Stomach (tissue), 9 donors: ENCODE data around the gene SLC9B2. TPM values are rescaled to one million over a fixed set of nuclear protein-coding genes. Genes with fewer than 3 reads are reported as not detected.

Source experiments
- DNase-seq, 2 donors: peaks; one replicate each; pipeline versions ENCODE4 v3.0.0 to v3.0.0-alpha.2; 2013 to 2019
- H3K27ac ChIP-seq, 5 donors: fragments of 200-600 bp in 4 of 5; sonication (generic) in 4 of 5; one replicate each; pipeline ENCODE4 v1.5.1; 2013 to 2019; ENCODE audit warnings: mild to moderate bottlenecking in 1 of 5, moderate library complexity in 1 of 5
- H3K27me3 ChIP-seq, 3 donors: fragments of 200-600 bp; sonication (generic); one replicate each; pipeline ENCODE4 v1.5.1; 2017 to 2019; ENCODE audit warnings: mixed run types in 1 of 3
- H3K36me3 ChIP-seq, 4 donors: fragments of 200-600 bp; sonication (generic); 1 replicate in 3 of 4; 2 replicates in 1 of 4; pipeline ENCODE4 v1.5.1; 2016 to 2019
- H3K4me1 ChIP-seq, 4 donors: fragments of 200-600 bp; sonication (generic); one replicate each; pipeline ENCODE4 v1.5.1; 2016 to 2019
- H3K4me3 ChIP-seq, 4 donors: fragments of 200-600 bp; sonication (generic) in 3 of 4; one replicate each; pipeline ENCODE4 v1.5.1; 2016 to 2019; ENCODE audit warnings: mild to moderate bottlenecking in 1 of 4
- H3K9me3 ChIP-seq, 4 donors: fragments of 200-600 bp; sonication (generic); one replicate each; pipeline ENCODE4 v1.5.1; 2016 to 2019
- EP300 ChIP-seq: sonication (generic); formaldehyde crosslinking; IDR thresholded peaks from one replicate; pipeline ENCODE4 v1.6.1; 2017; ENCODE audit warnings: antibody characterized with exemption
- POLR2A ChIP-seq, 4 donors: fragments of 450-650 bp; IDR thresholded peaks; one replicate each; pipeline ENCODE4 v1.6.1; 2016; ENCODE audit warnings: antibody characterized with exemption in 4 of 4, control low read depth in 2 of 4, mild to moderate bottlenecking in 1 of 4, moderate library complexity in 1 of 4
- POLR2AphosphoS5 ChIP-seq, 3 donors: sonication (generic); formaldehyde crosslinking; IDR thresholded peaks; one replicate each; pipeline ENCODE4 v1.6.1; 2016; ENCODE audit warnings: antibody characterized with exemption in 3 of 3
- WGBS, 5 donors: extraction: QIAGEN DNeasy Blood & Tissue Kit in 3 of 5; methylation state at CpG; one replicate each; pipeline versions ENCODE4 v1.1.5 to v1.1.7; 2013 to 2018; 5-methylcytosine and 5-hydroxymethylcytosine counted together
- intact Hi-C: fragments of 100-400 bp; cut with DNase I; formaldehyde crosslinking; loops from one replicate; pipeline ENCODE4 v1.15.1; 2023; ENCODE audit warnings: low total_unique reads
- polyA plus RNA-seq, 3 donors: library from polyadenylated mRNA; stranded (reverse); fragments of 200-250 nt; gene quantifications; one replicate each; pipeline ENCODE4 v1.2.3, GENCODE V29; 2013
- total RNA-seq, 5 donors: library from RNA; depleted of rRNA; stranded (reverse); fragments of >200 nt; gene quantifications; one replicate each; pipeline versions ENCODE4 v1.1.0 to v1.2.3, GENCODE V29; 2014 to 2016
- TF ChIP-seq, protein P1 (sequence below), 7 experiments: fragments of 450-650 bp in 4 of 7; fragments of 200-600 bp in 3 of 7; sonication (generic) in 3 of 7; IDR thresholded peaks; one replicate each; pipeline ENCODE4 v1.5.1; 2016 to 2019; ENCODE audit warnings: antibody characterized with exemption in 7 of 7, control low read depth in 2 of 7, mild to moderate bottlenecking in 1 of 7
- donor health status: healthy with polysubstance abuse.
- donor health status: Bipolar disorder and iron deficiency.
- donor health status: healthy.

SLC9B2 gene
- total and polyA plus RNA-seq, 8 donors: 1.7 to 26.3 (median 10.1) TPM

DNA sequence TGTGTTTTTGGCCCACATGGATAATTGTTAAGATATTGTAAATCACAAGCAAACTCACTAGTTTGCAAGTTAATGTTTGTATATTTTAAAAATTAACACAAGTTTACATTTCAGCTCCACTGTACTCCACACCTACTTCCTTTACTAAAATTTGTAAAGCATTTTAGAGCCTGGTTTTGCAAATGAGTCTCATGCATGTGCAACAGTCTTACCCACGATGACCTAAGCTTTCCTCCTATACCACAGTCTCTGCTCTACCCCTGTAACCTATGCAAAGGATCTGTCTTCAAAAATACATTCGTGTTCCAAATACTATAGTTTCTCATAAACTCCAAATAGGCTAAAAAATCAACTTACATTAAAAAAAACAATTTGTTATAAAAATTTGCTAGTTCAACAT, 12.9 kb upstream of the SLC9B2 start:
- no peak overlapping the region for H3K4me3 ChIP-seq
- H3K9me3 ChIP-seq: no peaks in the 10 kb centered on the region
- TF ChIP-seq EP300 (no peak), POLR2A (IDR thresholded peaks at IDR 0.05) (no peak), POLR2AphosphoS5 (IDR thresholded peaks at IDR 0.05) (no peak)
- TF ChIP-seq, protein P1, sequence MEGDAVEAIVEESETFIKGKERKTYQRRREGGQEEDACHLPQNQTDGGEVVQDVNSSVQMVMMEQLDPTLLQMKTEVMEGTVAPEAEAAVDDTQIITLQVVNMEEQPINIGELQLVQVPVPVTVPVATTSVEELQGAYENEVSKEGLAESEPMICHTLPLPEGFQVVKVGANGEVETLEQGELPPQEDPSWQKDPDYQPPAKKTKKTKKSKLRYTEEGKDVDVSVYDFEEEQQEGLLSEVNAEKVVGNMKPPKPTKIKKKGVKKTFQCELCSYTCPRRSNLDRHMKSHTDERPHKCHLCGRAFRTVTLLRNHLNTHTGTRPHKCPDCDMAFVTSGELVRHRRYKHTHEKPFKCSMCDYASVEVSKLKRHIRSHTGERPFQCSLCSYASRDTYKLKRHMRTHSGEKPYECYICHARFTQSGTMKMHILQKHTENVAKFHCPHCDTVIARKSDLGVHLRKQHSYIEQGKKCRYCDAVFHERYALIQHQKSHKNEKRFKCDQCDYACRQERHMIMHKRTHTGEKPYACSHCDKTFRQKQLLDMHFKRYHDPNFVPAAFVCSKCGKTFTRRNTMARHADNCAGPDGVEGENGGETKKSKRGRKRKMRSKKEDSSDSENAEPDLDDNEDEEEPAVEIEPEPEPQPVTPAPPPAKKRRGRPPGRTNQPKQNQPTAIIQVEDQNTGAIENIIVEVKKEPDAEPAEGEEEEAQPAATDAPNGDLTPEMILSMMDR (IDR thresholded peaks at IDR 0.05): no peak
- DNase-seq: no peak
- no peak overlapping the region for H3K27ac ChIP-seq
- intact Hi-C loops: no loop called here
- H3K36me3 ChIP-seq: peaks cover 21 to 86% (median 76%) of the 10 kb centered on the region in 4 donors
- 75 to 93% (median 89%) methylated on average over 2 of the region's 2 CpGs for WGBS, 5 donors
- H3K4me1 ChIP-seq: peaks cover 0 to 12% (median 4%) of the 10 kb centered on the region in 4 donors
- no peaks in the 10 kb centered on the region for H3K27me3 ChIP-seq

DNA sequence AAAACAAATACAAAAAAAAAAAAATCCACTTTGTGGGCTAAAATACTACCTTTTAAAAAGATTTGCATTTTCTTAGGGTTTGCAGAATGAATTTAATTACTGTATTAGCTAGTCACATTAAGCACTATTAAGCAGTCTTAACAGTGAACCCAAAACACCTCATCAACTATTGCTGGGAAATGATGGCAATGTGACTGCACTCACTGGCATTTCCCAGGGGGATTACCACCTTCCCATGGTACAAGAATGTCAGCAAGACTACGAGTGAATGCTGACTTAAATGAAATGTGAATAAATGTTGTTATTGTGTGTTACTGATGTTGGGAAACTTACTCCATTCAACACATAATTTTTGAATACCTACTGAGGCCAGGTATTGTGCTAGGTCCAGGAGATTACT, 10.0 kb upstream of the SLC9B2 start:
- H3K4me3 ChIP-seq: no peak overlapping the region
- WGBS, 5 donors: 76 to 88% (median 84%) methylated on average over 1 of the region's 1 CpG
- intact Hi-C loops: no loop called here
- H3K9me3 ChIP-seq: no peaks in the 10 kb centered on the region
- TF ChIP-seq, protein P1 (IDR thresholded peaks at IDR 0.05): no peak
- TF ChIP-seq EP300: no peak
- no peak for TF ChIP-seq POLR2AphosphoS5 (IDR thresholded peaks at IDR 0.05)
- no peak for TF ChIP-seq POLR2A (IDR thresholded peaks at IDR 0.05)
- DNase-seq: no peak
- peaks cover 0 to 1% (median 0%) of the 10 kb centered on the region in 4 donors for H3K4me1 ChIP-seq
- H3K27ac ChIP-seq: no peak overlapping the region
- H3K36me3 ChIP-seq: peaks cover 24 to 86% (median 82%) of the 10 kb centered on the region in 4 donors
- H3K27me3 ChIP-seq: no peaks in the 10 kb centered on the region

GRCh38 chr4:103085555-103086196, 9.1 kb upstream of the SLC9B2 start:
- DNase-seq: no peak
- intact Hi-C loops: no loop called here
- Histone ChIP-seq H3K27me3 (no peaks in the 10 kb centered on the region), H3K36me3 (peaks cover 26 to 87% (median 83%) of the 10 kb centered on the region in 4 donors), H3K4me1 (no peaks in the 10 kb centered on the region), H3K9me3 (no peaks in the 10 kb centered on the region), H3K27ac (no peak overlapping the region), H3K4me3 (no peak overlapping the region)
- 91 to 97% (median 95%) methylated on average over 2 of the region's 2 CpGs for WGBS, 5 donors
- no peak for TF ChIP-seq EP300
- TF ChIP-seq POLR2A (IDR thresholded peaks at IDR 0.05): no peak
- TF ChIP-seq, protein P1 (IDR thresholded peaks at IDR 0.05): no peak

GRCh38 chr4:103079621-103080020, 3.1 kb upstream of the SLC9B2 start:
- Histone ChIP-seq H3K27ac (no peak overlapping the region), H3K9me3 (no peaks in the 10 kb centered on the region), H3K4me3 (no peak overlapping the region), H3K4me1 (peaks cover 20 to 24% (median 22%) of the 10 kb centered on the region in 4 donors), H3K27me3 (no peaks in the 10 kb centered on the region), H3K36me3 (peaks cover 9 to 36% (median 29%) of the 10 kb centered on the region in 4 donors)
- 90 to 98% (median 96%) methylated on average over 1 of the region's 1 CpG for WGBS, 5 donors
- DNase-seq: no peak
- intact Hi-C loops: no loop called here
- no peak for TF ChIP-seq POLR2AphosphoS5 (IDR thresholded peaks at IDR 0.05)
- no peak for TF ChIP-seq POLR2A (IDR thresholded peaks at IDR 0.05)
- no peak for TF ChIP-seq EP300
- TF ChIP-seq, protein P1 (IDR thresholded peaks at IDR 0.05): no peak
